Right cardiac atrium (tissue), 5 donors: ENCODE results near the gene NUDT14. TPM values are rescaled to one million over a fixed set of nuclear protein-coding genes. Genes with fewer than 3 reads are reported as not detected.

ENCODE experiments used
- ATAC-seq, 2 donors: fragments of 200-7000 bp; cut with Tn5 transposase; one replicate each; pipeline versions ENCODE4 v1.8.0 to v1.9.1; 2020; ENCODE audit warnings: moderate library complexity in 2 of 2, mild to moderate bottlenecking in 1 of 2
- DNase-seq, 3 donors: peaks; one replicate each; pipeline ENCODE4 v3.0.0-alpha.2; 2020
- H3K27ac ChIP-seq: one replicate; pipeline ENCODE4 v1.5.1; 2013; ENCODE audit warnings: mild to moderate bottlenecking, low read length, control low read depth, moderate library complexity
- H3K27me3 ChIP-seq: one replicate; pipeline ENCODE4 v1.6.1; 2013; ENCODE audit not compliant: control insufficient read depth, insufficient read depth
- H3K4me1 ChIP-seq: one replicate; pipeline ENCODE4 v1.6.1; 2013; ENCODE audit warnings: low read length; ENCODE audit not compliant: control insufficient read depth, insufficient read depth
- H3K4me3 ChIP-seq: one replicate; pipeline ENCODE4 v1.5.1; 2013; ENCODE audit warnings: low read length, control low read depth
- H3K9me3 ChIP-seq: one replicate; pipeline ENCODE4 v1.6.1; 2013; ENCODE audit warnings: low read length; ENCODE audit not compliant: control insufficient read depth
- WGBS: extraction: QIAGEN DNeasy Blood & Tissue Kit; methylation state at CpG from one replicate; pipeline ENCODE4 v1.1.7; 2013; 5-methylcytosine and 5-hydroxymethylcytosine counted together
- intact Hi-C, 4 donors: fragments of 100-400 bp; cut with DNase I; formaldehyde crosslinking; loops; one replicate each; pipeline versions ENCODE4 v1.11.0 to v1.14.0; 2022 to 2023
- polyA plus RNA-seq: library from polyadenylated mRNA; stranded (reverse); fragments of 200-250 nt; gene quantifications from one replicate; pipeline ENCODE4 v1.2.3, GENCODE V29; 2013
- total RNA-seq, 4 donors: library from RNA; stranded (reverse); fragmentation: NEBNext Ultra II Directional; extraction: Animal tissue kit (Norgen Biotek cat#: 25700); gene quantifications; one replicate each; pipeline ENCODE4 v1.2.1, GENCODE V29; 2021
- donor health status: healthy with polysubstance abuse.
- donor health status: DM: no; HTN: yes; CAD: no.
- donor health status: DM: no; HTN: no; CAD: no.
- donor health status: DM: no; HTN: yes; CAD: no; lungs with severe emphysema.
- donor health status: DM: yes; HTN: yes; CAD: no.

NUDT14 gene
- total and polyA plus RNA-seq, 5 donors = 23.9 to 35.5 (median 31.4) TPM

DNA sequence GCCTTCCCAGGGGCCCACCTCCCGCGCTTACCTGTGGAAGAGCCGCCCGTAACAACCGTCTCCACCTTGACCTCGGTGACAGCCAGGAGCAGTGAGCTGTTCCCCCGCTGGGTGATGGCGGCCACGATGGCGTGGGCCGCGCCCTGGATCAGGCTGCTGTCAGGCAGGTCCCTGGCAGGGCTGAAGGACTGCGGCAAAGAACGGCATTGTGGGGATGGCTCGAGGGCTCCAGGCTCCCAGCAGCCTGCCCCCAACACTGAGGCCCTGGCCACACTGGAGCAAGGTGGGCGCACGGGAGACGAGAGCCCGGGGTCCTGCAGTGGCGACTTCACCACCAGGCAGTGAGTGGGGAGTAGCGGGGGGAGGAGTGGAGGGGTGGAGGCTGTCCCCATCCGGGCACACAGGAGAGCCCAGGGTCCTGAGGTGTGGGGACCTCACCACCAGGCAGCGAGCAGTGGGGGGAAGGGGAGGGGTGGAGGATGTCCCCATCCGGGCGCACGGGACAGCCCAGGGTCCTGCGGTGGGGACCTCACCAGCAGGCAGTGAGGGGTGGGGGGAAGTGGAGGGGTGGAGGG, 37.6 kb downstream of the NUDT14 start:
- no peaks in the 10 kb centered on the region for H3K27me3 ChIP-seq
- ATAC-seq (no peak), DNase-seq (peak; percentile 9 to 50 (median 40))
- H3K9me3 ChIP-seq = no peaks in the 10 kb centered on the region
- H3K4me3 ChIP-seq = no peak overlapping the region
- intact Hi-C loops = no loop called here
- WGBS = 93% methylated on average over 27 of the region's 27 CpGs
- no peak overlapping the region for H3K27ac ChIP-seq
- no peaks in the 10 kb centered on the region for H3K4me1 ChIP-seq

DNA sequence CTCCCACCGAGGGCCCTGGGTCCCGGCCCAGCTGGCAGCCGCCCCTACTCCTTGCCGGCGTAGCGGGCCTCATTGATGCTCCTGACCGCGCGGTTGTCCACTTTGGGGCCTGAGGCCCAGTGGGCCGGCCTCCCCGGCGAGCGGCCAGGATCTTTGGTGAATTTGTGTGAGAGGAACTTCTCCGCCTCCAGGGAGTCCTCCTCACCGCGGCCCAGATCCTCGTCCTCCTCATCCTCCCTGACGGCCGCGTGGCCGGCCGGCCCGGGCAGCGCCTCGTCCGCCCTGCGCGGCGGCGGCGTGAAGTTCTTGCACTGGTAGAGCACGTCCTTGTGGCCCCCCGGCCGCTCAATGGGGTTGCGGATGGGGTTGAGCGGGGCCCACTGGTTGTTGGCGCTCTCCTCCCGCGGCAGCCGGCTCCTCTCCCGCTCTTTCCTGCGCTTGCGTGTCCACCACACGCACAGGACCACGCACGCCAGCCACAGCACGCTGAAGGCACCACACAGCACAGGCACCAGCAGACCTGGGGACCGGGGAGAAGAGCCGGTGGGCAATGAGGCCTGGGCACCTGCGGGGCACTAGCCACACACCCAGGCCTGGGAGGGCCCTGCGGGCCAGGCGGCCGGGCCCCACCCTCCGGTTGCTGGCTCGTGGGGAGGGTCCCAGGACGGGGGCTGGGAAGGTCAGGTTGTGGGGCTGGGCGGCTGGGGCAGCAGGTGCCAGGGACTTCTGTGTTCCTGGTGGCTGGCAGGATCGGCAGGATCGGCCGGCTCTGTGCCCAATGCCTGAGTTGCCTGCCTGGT, 38.3 kb downstream of the NUDT14 start:
- Histone ChIP-seq H3K27ac (no peak overlapping the region), H3K27me3 (no peaks in the 10 kb centered on the region), H3K9me3 (no peaks in the 10 kb centered on the region), H3K4me3 (no peak overlapping the region), H3K4me1 (no peaks in the 10 kb centered on the region)
- 96% methylated on average over 60 of the region's 60 CpGs for WGBS
- DNase-seq (peak; percentile 8 to 43 (median 25)), ATAC-seq (no peak)
- intact Hi-C loops = no loop called here

DNA sequence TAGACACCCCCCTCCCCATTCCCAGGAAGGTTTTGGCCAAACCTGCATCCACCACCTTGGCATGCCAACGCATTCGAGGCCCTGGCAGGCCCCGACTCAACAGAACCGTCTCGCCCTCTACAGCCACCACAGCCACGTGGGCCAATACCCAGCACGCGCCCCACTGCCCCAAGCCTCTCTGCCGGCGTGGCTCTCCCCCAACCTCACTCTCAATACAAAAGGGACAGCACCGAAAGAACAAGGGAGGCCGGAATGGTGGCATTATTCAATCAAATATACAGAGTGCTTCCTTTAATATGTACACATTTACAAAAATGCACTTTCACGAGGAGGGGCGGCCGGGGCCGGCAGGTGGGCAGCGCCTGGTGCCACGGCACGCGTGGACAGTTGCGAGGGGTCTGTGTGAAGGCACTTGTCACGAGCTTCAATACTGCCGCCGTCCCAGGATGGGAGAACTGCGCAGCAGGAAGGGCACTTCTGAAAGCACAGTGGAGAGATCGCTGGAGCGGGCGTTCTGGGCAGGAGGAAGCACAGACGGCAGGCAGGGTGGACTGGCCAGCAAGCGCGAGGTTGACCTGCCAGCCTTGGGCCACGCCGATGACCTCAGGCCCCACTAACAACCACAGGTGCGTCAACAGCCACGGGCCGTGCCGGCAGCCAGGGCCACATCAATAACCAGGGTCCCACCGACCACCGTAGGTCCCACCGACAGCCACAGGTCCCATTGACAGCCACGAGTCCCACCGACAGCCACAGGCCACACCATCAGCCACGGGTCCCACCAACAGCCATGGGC, 39.4 kb downstream of the NUDT14 start:
- H3K4me3 ChIP-seq = no peak overlapping the region
- DNase-seq (peak in 2 of 3 donors; percentile 34 to 57), ATAC-seq (no peak)
- H3K27me3 ChIP-seq = no peaks in the 10 kb centered on the region
- H3K27ac ChIP-seq = no peak overlapping the region
- no peaks in the 10 kb centered on the region for H3K9me3 ChIP-seq
- 90% methylated on average over 43 of the region's 43 CpGs for WGBS
- intact Hi-C loops = no loop called here
- no peaks in the 10 kb centered on the region for H3K4me1 ChIP-seq

DNA sequence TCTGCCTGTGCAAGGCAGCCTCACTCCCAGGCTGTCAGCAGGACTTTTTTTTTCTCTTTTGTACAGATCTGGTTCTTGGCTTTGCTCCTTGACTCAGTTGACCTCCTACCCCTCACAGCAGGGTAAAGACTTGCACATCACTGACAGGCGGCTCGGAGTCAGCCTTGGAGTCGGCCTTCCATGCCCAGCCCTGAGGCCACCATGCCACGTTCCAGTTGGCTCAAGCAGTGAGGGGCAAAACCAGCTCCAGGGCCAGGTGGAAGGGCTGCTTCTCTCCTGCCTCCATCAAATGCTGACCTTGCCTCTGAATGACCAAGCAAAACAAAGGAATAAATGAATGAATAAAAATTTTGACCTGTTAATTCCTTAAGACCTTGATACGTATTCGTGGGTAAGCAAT, 40.1 kb downstream of the NUDT14 start:
- Histone ChIP-seq H3K9me3 (no peaks in the 10 kb centered on the region), H3K27me3 (no peaks in the 10 kb centered on the region), H3K27ac (no peak overlapping the region), H3K4me1 (no peaks in the 10 kb centered on the region), H3K4me3 (no peak overlapping the region)
- WGBS = 93% methylated on average over 6 of the region's 6 CpGs
- ATAC-seq (no peak), DNase-seq (peak in 1 of 3 donors; percentile 22)
- intact Hi-C loops = no loop called here

DNA sequence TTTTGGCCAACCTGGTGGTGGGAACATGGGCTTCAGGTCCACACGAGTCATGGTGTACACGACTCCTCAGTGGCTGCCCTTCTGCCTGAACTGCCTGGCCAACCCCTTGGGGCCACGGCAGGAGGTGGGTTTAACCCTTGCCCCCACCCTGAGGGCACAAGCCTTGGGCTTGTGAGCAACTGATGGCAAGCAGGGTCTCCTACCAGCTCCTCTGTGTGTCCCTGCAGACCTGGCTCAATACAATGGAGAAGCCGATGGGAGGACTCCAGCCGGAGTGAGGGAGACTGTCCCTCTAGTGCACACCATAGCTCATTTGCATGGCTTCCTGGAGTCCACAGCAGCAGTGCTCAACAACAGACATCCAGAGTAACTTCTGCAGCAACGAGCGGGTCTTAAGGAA, 40.5 kb downstream of the NUDT14 start:
- H3K27me3 ChIP-seq = no peaks in the 10 kb centered on the region
- no peaks in the 10 kb centered on the region for H3K4me1 ChIP-seq
- ATAC-seq (no peak), DNase-seq (peak in 1 of 3 donors; percentile 20)
- 92% methylated on average over 7 of the region's 7 CpGs for WGBS
- intact Hi-C loops = no loop called here
- no peak overlapping the region for H3K27ac ChIP-seq
- H3K9me3 ChIP-seq = no peaks in the 10 kb centered on the region
- no peak overlapping the region for H3K4me3 ChIP-seq

DNA sequence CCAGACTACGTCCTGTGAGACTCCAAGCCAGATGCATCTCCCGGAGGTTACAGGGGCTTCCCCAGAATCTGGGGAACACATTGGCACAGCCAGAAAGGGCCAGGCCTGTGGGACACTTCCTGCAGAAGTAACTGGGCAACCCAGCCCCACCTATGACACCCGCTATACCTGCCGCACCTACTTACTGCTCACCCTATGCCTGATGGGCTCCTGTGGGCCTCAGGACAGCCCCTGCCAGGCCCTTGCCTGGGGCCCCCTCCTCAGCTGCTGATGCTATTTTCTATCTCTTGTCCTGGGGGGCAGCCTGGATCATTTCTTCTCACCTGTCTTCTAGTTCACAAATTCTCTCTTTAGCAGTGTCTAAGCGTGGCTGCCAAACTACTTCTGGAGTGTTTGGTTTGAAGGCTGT, 41.3 kb downstream of the NUDT14 start:
- no peak overlapping the region for H3K4me3 ChIP-seq
- H3K9me3 ChIP-seq = no peaks in the 10 kb centered on the region
- no peaks in the 10 kb centered on the region for H3K4me1 ChIP-seq
- H3K27me3 ChIP-seq = no peaks in the 10 kb centered on the region
- 97% methylated on average over 5 of the region's 5 CpGs for WGBS
- intact Hi-C loops = no loop called here
- ATAC-seq = no peak
- H3K27ac ChIP-seq = no peak overlapping the region
- DNase-seq = peak in 1 of 3 donors; percentile 9

DNA sequence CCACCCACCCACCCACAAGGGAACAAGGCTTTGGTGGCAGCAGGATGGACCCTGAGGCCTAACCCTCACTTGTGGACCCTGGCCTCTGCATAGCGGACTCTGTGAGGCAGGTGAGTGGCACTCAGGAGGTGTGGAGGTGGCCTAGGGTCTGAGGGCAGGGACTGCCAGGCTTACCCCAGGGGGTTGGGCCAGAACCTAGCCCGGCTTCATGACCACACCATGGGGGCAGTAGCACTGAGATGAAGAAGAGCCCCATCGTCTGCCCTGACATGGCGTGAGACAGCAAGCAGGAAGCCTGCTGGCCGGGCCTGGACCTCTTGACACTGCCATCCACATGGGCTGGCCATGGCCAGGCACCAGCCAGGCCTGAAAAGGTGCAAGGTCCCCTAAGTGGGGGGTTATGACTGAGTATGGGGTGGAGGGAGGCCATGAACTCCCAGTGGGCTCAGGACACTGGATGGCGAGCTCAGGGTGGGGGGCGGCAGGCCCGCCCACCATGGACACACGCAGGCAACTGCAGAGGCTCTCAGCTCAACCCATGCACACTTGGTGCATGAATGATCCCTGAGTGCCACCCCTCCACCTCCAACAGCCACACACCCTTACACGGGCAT, 41.8 kb downstream of the NUDT14 start:
- no peak for ATAC-seq
- peak in 1 of 3 donors; percentile 25 for DNase-seq

DNA sequence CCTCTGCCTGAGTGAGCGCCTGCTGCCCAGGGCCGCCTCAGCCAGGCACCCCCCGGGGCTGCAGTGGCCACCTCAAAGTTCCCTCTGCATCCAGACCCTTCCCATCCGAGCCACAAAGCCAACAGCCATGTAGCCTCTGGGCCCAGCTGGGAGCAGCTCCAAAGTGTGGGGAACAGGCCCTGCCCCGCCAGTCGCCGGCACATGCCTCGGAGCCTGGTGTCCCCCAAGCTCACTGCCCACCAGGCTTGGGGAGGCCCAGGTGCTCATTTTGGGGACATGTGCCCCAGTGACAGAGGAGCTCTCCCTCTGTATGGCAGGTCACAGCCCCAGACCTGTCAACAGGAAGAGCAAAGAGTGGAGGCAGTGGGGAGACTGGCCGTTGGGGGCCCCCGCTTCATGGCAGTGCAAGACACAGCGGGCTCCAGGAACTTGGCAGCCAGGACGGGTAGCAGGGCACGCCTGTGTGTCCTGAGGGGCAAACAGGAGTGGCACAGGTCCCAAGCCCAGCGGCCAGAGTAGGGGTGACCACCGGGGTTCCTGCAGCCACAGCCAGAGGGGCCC, 42.5 kb downstream of the NUDT14 start:
- intact Hi-C loops = no loop called here
- Histone ChIP-seq H3K27me3 (no peaks in the 10 kb centered on the region), H3K27ac (no peak overlapping the region), H3K4me1 (no peaks in the 10 kb centered on the region), H3K9me3 (no peaks in the 10 kb centered on the region), H3K4me3 (no peak overlapping the region)
- DNase-seq (peak in 1 of 3 donors; percentile 33), ATAC-seq (no peak)
- WGBS = 90% methylated on average over 15 of the region's 15 CpGs

More for the DNA sequence above, 41.8 kb downstream of the NUDT14 start:
- Histone ChIP-seq H3K27me3 (no peaks in the 10 kb centered on the region), H3K4me1 (no peaks in the 10 kb centered on the region), H3K9me3 (no peaks in the 10 kb centered on the region), H3K27ac (no peak overlapping the region), H3K4me3 (no peak overlapping the region)
- intact Hi-C loops = no loop called here
- WGBS = 76% methylated on average over 10 of the region's 10 CpGs

DNA sequence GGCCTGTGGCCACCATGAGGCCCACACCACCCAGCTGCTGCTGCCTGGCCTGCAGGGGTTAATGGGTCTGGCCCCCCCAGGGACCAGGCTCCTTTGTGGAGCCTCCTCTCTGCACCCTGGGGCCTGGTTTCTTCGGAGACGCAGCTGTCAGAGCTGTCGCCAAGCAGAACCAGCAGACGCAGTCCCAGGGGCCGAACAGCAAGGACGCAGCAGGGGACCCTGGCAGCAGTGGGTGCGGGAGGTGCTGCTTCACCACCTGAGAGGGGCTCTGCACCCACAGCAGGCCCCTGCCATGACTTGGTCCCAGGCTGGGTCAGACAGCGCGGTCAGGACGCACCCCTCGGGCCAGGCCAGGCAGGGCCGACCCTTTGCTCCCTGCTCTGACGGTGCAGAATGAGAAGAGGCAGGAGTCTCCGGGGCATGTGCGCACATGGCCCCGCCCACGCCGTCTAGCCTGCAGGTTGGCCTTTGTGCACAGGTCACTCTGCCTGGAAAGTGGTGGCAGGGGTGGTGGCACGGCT, 43.0 kb downstream of the NUDT14 start:
- ATAC-seq (no peak), DNase-seq (peak in 2 of 3 donors; percentile 18 to 50)
- H3K4me1 ChIP-seq = no peaks in the 10 kb centered on the region
- 84% methylated on average over 19 of the region's 19 CpGs for WGBS
- no peak overlapping the region for H3K4me3 ChIP-seq
- no peak overlapping the region for H3K27ac ChIP-seq
- H3K9me3 ChIP-seq = no peaks in the 10 kb centered on the region
- no peaks in the 10 kb centered on the region for H3K27me3 ChIP-seq
- intact Hi-C loops = no loop called here

DNA sequence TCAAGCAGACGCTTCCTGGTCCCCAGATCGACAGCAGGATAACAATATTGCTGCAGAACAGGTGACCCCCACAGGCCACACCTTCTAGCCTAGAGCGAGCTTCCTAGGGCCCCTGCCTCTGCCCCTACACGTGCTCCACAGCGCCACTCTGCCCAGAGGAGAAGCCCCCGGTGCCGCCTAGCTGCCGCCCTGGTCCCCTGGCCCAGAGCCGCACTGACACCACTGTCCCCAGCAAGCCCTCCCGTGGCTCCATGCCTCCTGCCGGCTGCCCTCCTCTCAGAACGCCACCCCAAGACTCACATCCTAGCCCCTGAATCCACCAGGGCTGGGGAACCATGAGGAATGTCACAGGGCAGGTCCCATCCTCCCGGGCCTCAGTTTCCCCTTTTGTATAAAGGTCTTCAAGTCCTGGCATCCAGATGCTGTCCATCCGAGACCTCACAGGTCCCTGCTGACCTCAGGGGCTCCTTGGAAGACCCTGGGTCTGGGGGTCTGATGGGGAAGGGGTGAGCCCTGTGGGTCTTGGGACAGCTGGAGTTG, 43.6 kb downstream of the NUDT14 start:
- Histone ChIP-seq H3K4me1 (no peaks in the 10 kb centered on the region), H3K27me3 (no peaks in the 10 kb centered on the region), H3K9me3 (no peaks in the 10 kb centered on the region), H3K4me3 (no peak overlapping the region), H3K27ac (no peak overlapping the region)
- DNase-seq (no peak), ATAC-seq (no peak)
- 82% methylated on average over 14 of the region's 14 CpGs for WGBS
- intact Hi-C loops = no loop called here
